K562 (cell line): Measurements from ENCODE around the gene BRF1. TPM values are rescaled to one million over a fixed set of nuclear protein-coding genes. Genes with fewer than 3 reads are reported as not detected.

Source experiments
- ATAC-seq: fragments of 200-7000 bp; cut with Tn5 transposase; 3 replicates; pipeline ENCODE4 v1.9.1; 2020; ENCODE audit warnings: moderate library complexity
- BruUV-seq: library from RNA; stranded (reverse); fragments of 400-500 nt; replicated peaks from 2 replicates; lab custom pipeline; 2021; lab: Mats Ljungman, UMichigan
- CTCF ChIA-PET: fragments of 300-600 bp; formaldehyde crosslinking; extraction: SDS; loops from one replicate; lab custom pipeline; 2021; ENCODE audit warnings: low intra/inter-chr PET ratio; lab: Yijun Ruan, JAX
- POLR2A ChIA-PET: fragments of 300-600, 350-650 bp; sonication (Branson Sonifier 250); formaldehyde crosslinking; extraction: SDS; loops from one replicate; lab custom pipeline; 2021; ENCODE audit warnings: antibody characterized with exemption, inconsistent platforms; lab: Yijun Ruan, JAX
- DNase-seq, 4 experiments: peaks; one replicate each; pipeline versions ENCODE4 v3.0.0 to v3.0.0-alpha.2; 2011 to 2018; ENCODE audit warnings: low spot score in 3 of 4, mixed read lengths in 3 of 4; ENCODE audit errors: extremely low read depth in 1 of 4
- FAIRE-seq: peaks from 2 replicates; lab custom pipeline; 2011; peaks lifted over from hg19 to GRCh38; lab: Jason Lieb, UNC
- H2AFZ ChIP-seq: 2 replicates; pipeline ENCODE4 v1.6.0; 2011; ENCODE audit warnings: low read depth, low read length, control low read depth, inconsistent platforms
- H3K27ac ChIP-seq: fragments of 200-600 bp; 3 replicates; pipeline ENCODE4 v1.8.0; 2011; ENCODE audit warnings: low read depth, mild to moderate bottlenecking, control low read depth, inconsistent platforms, low read length, moderate library complexity, mixed read lengths; ENCODE audit errors: extremely low read depth
- H3K27me3 ChIP-seq, 2 experiments: fragments of 300-600 bp in 1 of 2; 2 replicates in 1 of 2; 3 replicates in 1 of 2; pipeline versions ENCODE4 v1.6.0 to v1.8.0; 2011; ENCODE audit warnings: inconsistent platforms in 2 of 2, low read length in 2 of 2, mild to moderate bottlenecking in 1 of 2, mixed read lengths in 1 of 2, moderate library complexity in 1 of 2; ENCODE audit not compliant: control insufficient read depth in 2 of 2, insufficient read depth in 2 of 2
- H3K36me3 ChIP-seq: fragments of 300-600 bp; 3 replicates; pipeline ENCODE4 v1.8.0; 2011; ENCODE audit warnings: mild to moderate bottlenecking, low read length, inconsistent platforms; ENCODE audit not compliant: control insufficient read depth, insufficient read depth
- H3K4me1 ChIP-seq, 2 experiments: fragments of 200-600 bp in 1 of 2; replicated peaks in 1 of 2; 2 replicates in 1 of 2; 3 replicates in 1 of 2; pipeline versions ENCODE4 v1.5.1 to v1.8.0; 2011; ENCODE audit warnings: inconsistent platforms in 2 of 2, low read length in 2 of 2, mild to moderate bottlenecking in 1 of 2, mixed read lengths in 1 of 2, moderate library complexity in 1 of 2; ENCODE audit not compliant: control insufficient read depth in 2 of 2, insufficient read depth in 2 of 2
- H3K4me2 ChIP-seq: 2 replicates; pipeline ENCODE4 v1.6.1; 2011; ENCODE audit warnings: low read length, control low read depth, inconsistent platforms, mixed read lengths; ENCODE audit not compliant: insufficient read depth
- H3K4me3 ChIP-seq: fragments of 200-600 bp; sonication (generic), shearing (Covaris generic); 2 replicates; pipeline ENCODE4 v1.5.1; 2016; ENCODE audit warnings: control low read depth, inconsistent platforms
- H3K79me2 ChIP-seq: fragments of 200-600 bp; 3 replicates; pipeline ENCODE4 v1.8.0; 2011; ENCODE audit warnings: low read length, inconsistent platforms; ENCODE audit not compliant: control insufficient read depth, insufficient read depth
- H3K9ac ChIP-seq, 2 experiments: 2 replicates each; pipeline versions ENCODE4 v1.6.0 to v1.6.1; 2011; ENCODE audit warnings: low read depth in 2 of 2, low read length in 2 of 2, control low read depth in 1 of 2, inconsistent platforms in 1 of 2, mild to moderate bottlenecking in 1 of 2, mixed read lengths in 1 of 2; ENCODE audit not compliant: insufficient read depth in 1 of 2
- H3K9me1 ChIP-seq: one replicate; pipeline ENCODE4 v1.6.0; 2011; ENCODE audit warnings: inconsistent platforms, mild to moderate bottlenecking, low read length, moderate library complexity; ENCODE audit not compliant: control insufficient read depth, insufficient read depth
- H3K9me3 ChIP-seq: replicated peaks from 2 replicates; pipeline ENCODE4 v1.5.1; 2011; ENCODE audit warnings: low read depth, low read length, inconsistent platforms; ENCODE audit not compliant: control insufficient read depth, insufficient read depth
- H4K20me1 ChIP-seq: replicated peaks from 2 replicates; pipeline ENCODE4 v1.6.1; 2011; ENCODE audit warnings: low read length, inconsistent platforms, mixed read lengths; ENCODE audit not compliant: control insufficient read depth, insufficient read depth
- ATF7 ChIP-seq: fragments of 450-650 bp; IDR thresholded peaks from 2 replicates; pipeline ENCODE4 v1.7.1; 2014; ENCODE audit warnings: mild to moderate bottlenecking, moderate library complexity
- CBX5 ChIP-seq: IDR thresholded peaks from 2 replicates; pipeline ENCODE4 v1.6.1; 2014; ENCODE audit warnings: low read depth, borderline replicate concordance
- CREB5 ChIP-seq: fragments of 250-450 bp; sonication (Bioruptor Pico); IDR thresholded peaks from 2 replicates; pipeline ENCODE4 v1.5.0; 2020; ENCODE audit warnings: mild to moderate bottlenecking
- FIP1L1 ChIP-seq: fragments of 200-400 bp; formaldehyde crosslinking; IDR thresholded peaks from 2 replicates; pipeline ENCODE4 v1.6.1; 2018; ENCODE audit warnings: mild to moderate bottlenecking, low read depth, low read length; ENCODE audit not compliant: poor library complexity, severe bottlenecking
- HMG20A ChIP-seq: fragments of 450-650 bp; formaldehyde crosslinking; conservative IDR thresholded peaks from 2 replicates; pipeline ENCODE4 v1.4.0; 2020; ENCODE audit warnings: mild to moderate bottlenecking, mixed read lengths
- MLX ChIP-seq, 2 experiments: fragments of 450-650 bp in 1 of 2; sonication (generic) in 1 of 2; formaldehyde crosslinking; conservative IDR thresholded peaks; 2 replicates each; pipeline versions ENCODE4 v1.4.0 to v1.8.1; 2020 to 2022; ENCODE audit warnings: mild to moderate bottlenecking in 1 of 2, missing genetic modification reagents in 1 of 2
- MXI1 ChIP-seq: IDR thresholded peaks from 2 replicates; pipeline ENCODE4 v1.6.1; 2011; ENCODE audit warnings: low read depth, mild to moderate bottlenecking, improper control_type of control experiment, low read length
- MYC ChIP-seq, 2 experiments: fragments of 250-450 bp in 1 of 2; sonication (Bioruptor Pico) in 1 of 2; IDR thresholded peaks; 2 replicates each; pipeline versions ENCODE4 v1.5.1 to v1.6.1; 2012 to 2021; ENCODE audit warnings: low read depth in 2 of 2, borderline replicate concordance in 1 of 2, improper control_type of control experiment in 1 of 2, low read length in 1 of 2, mild to moderate bottlenecking in 1 of 2, moderate library complexity in 1 of 2
- RBM17 ChIP-seq: fragments of 200-400 bp; formaldehyde crosslinking; IDR thresholded peaks from 2 replicates; pipeline ENCODE4 v1.6.1; 2017; ENCODE audit warnings: low read depth, mild to moderate bottlenecking, low read length, borderline replicate concordance
- ZHX1 ChIP-seq: fragments of 150-350 bp; conservative IDR thresholded peaks from 2 replicates; pipeline ENCODE4 v1.6.1; 2014; ENCODE audit warnings: low read length
- WGBS: fragments of 100-300 bp; shearing (Covaris generic); methylation state at CpG from one replicate; pipeline ENCODE4 v1.1.6; 2016; ENCODE audit warnings: low coverage, mixed read lengths; ENCODE audit not compliant: insufficient coverage; ENCODE audit errors: missing lambda C conversion rate; 5-methylcytosine and 5-hydroxymethylcytosine counted together
- in situ Hi-C: fragments of 300-500 bp; cut with MboI; formaldehyde crosslinking; loops from 4 replicates; pipeline ENCODE4 v1.15.0; 2018; ENCODE audit warnings: inconsistent platforms, mixed read lengths
- intact Hi-C: fragments of 100-400 bp; cut with micrococcal nuclease; formaldehyde crosslinking; loops from 2 replicates; pipeline ENCODE4 v1.14.2; 2022
- polyA plus RNA-seq, 8 experiments: library from polyadenylated mRNA; depleted of rRNA in 4 of 8; stranded (reverse) in 5 of 8; unstranded in 3 of 8; fragments of >200 nt; fragmentation: Nextera tagmentation in 2 of 8; fragmentation: Illumina TruSeq in 1 of 8; extraction: Ambion mirVana in 2 of 8; extraction: Trizol in 1 of 8; gene quantifications; 2 replicates each; pipeline versions ENCODE4 v1.2.1 to v1.2.3, GENCODE V29; 2011 to 2014; ENCODE audit warnings: inconsistent platforms in 1 of 8, missing spikeins in 1 of 8
- total RNA-seq, 7 experiments: library from RNA; depleted of rRNA in 6 of 7; stranded (reverse); fragments of >200 nt in 6 of 7; fragmentation: Illumina TruSeq in 2 of 7; extraction: Trizol in 2 of 7; gene quantifications; 2 replicates each; pipeline versions ENCODE4 v1.2.1 to v1.2.3, GENCODE V29; 2011 to 2021; ENCODE audit warnings: low replicate concordance in 1 of 7

Gene BRF1
- total and polyA plus RNA-seq, 9 of the 15 experiments (the other 6 are each of a cell fraction or from before 2014, with no cell fraction given): 0.14 to 24.6 (median 8.2) TPM

GRCh38 chr14:105219753-105220152 is 81.0 kb downstream of the BRF1 start (continued):
- TF ChIP-seq HMG20A (CRISPR knock-in tag) (no peak), ZHX1 (no peak), ATF7 (no peak), CREB5 (CRISPR knock-in tag) (no peak)

- in situ Hi-C loops: no loop called here
- Histone ChIP-seq H3K4me1 (peaks cover 0 to 7% of the 10 kb centered on the region in 2 experiments; a peak in 1 of 5 replicates), H4K20me1 (no peaks in the 10 kb centered on the region), H3K4me2 (no peak overlapping the region), H3K9me1 (no peaks in the 10 kb centered on the region), H3K9me3 (no peaks in the 10 kb centered on the region), H3K27me3 (no peaks in the 10 kb centered on the region), H2AFZ (no peak overlapping the region), H3K79me2 (no peaks in the 10 kb centered on the region), H3K36me3 (peaks cover 28% of the 10 kb centered on the region; the same call in 1 of the 3 replicates), H3K27ac (no peak overlapping the region), H3K4me3 (no peak overlapping the region), H3K9ac (no peak overlapping the region)
- POLR2A ChIA-PET: interaction anchor here (0.5 kb wide), 1 partner anchor 35 kb away, joined by 3 read pairs; no protein-coding TSS in a partner anchor
- no TSS peak for BruUV-seq
- ATAC-seq (no peak), FAIRE-seq (no peak), DNase-seq (no peak)
- intact Hi-C loops: no loop called here
- CTCF ChIA-PET: no interaction called here
- 100% methylated on average over 3 of the region's 29 CpGs for WGBS
- TF ChIP-seq MYC (IDR thresholded peaks at IDR 0.05; ENCODE audit: low read depth, low read length) (no peak), MYC (CRISPR knock-in tag; IDR thresholded peaks at IDR 0.05; ENCODE audit: borderline replicate concordance, low read depth) (no peak), MXI1 (no peak), CBX5 (no peak), MLX (CRISPR knock-in tag; conservative IDR thresholded peaks at IDR 0.05) (no peak), FIP1L1 (no peak), RBM17 (no peak)
Observed at GRCh38 chr14:105219043-105219612, 81.7 kb downstream of the BRF1 start.
